Sigmoid colon (tissue), 4 donors: Measurements from ENCODE around the gene NAE1.

Experiments
- POLR2A ChIP-seq, 2 donors: fragments of 450-650 bp; IDR thresholded peaks; one replicate each; pipeline ENCODE4 v1.6.1; 2016; ENCODE audit warnings: antibody characterized with exemption in 2 of 2, mild to moderate bottlenecking in 2 of 2, moderate library complexity in 2 of 2
- POLR2AphosphoS5 ChIP-seq, 4 donors: sonication (generic); formaldehyde crosslinking; IDR thresholded peaks; one replicate each; pipeline ENCODE4 v1.6.1; 2017; ENCODE audit warnings: antibody characterized with exemption in 4 of 4
- TF ChIP-seq, protein P1 (sequence below), 4 experiments: fragments of 450-650 bp in 3 of 4; fragments of 200-600 bp in 1 of 4; IDR thresholded peaks; one replicate each; pipeline ENCODE4 v1.5.1; 2016 to 2019; ENCODE audit warnings: antibody characterized with exemption in 4 of 4, mild to moderate bottlenecking in 3 of 4, moderate library complexity in 2 of 4

- TF ChIP-seq, protein P1, sequence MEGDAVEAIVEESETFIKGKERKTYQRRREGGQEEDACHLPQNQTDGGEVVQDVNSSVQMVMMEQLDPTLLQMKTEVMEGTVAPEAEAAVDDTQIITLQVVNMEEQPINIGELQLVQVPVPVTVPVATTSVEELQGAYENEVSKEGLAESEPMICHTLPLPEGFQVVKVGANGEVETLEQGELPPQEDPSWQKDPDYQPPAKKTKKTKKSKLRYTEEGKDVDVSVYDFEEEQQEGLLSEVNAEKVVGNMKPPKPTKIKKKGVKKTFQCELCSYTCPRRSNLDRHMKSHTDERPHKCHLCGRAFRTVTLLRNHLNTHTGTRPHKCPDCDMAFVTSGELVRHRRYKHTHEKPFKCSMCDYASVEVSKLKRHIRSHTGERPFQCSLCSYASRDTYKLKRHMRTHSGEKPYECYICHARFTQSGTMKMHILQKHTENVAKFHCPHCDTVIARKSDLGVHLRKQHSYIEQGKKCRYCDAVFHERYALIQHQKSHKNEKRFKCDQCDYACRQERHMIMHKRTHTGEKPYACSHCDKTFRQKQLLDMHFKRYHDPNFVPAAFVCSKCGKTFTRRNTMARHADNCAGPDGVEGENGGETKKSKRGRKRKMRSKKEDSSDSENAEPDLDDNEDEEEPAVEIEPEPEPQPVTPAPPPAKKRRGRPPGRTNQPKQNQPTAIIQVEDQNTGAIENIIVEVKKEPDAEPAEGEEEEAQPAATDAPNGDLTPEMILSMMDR (IDR thresholded peaks at IDR 0.05), result no peak
- no peak for TF ChIP-seq POLR2A (IDR thresholded peaks at IDR 0.05)
- TF ChIP-seq POLR2AphosphoS5 (IDR thresholded peaks at IDR 0.05), result no peak
These were observed 20.4 kb downstream of the NAE1 start for GRCh38 chr16:66810391-66810790.
